Calu3 (cell line): ENCODE data around the gene LRRC32. TPM values are rescaled to one million over a fixed set of nuclear protein-coding genes. Genes with fewer than 3 reads are reported as not detected.

Experiments used
- BruUV-seq: library from RNA; stranded (reverse); fragments of 400-500 nt; replicated peaks from 2 replicates; lab custom pipeline; 2021; lab: Mats Ljungman, UMichigan
- CTCF ChIA-PET: fragments of 300-600 bp; sonication (Branson Sonifier 250); formaldehyde crosslinking; loops from one replicate; lab custom pipeline; 2022; ENCODE audit warnings: antibody characterized with exemption; lab: Charles Lee
- DNase-seq: peaks from one replicate; pipeline ENCODE4 v3.0.0; 2022
- H3K27ac Mint-ChIP-seq: one replicate; pipeline ENCODE4 v1.8.0; 2022; ENCODE audit warnings: mixed read lengths; ENCODE audit not compliant: unreplicated experiment
- H3K27me3 Mint-ChIP-seq: one replicate; pipeline ENCODE4 v1.8.0; 2022; ENCODE audit warnings: mixed read lengths; ENCODE audit not compliant: unreplicated experiment
- H3K36me3 Mint-ChIP-seq: one replicate; pipeline ENCODE4 v1.8.0; 2022; ENCODE audit warnings: mild to moderate bottlenecking, moderate library complexity, mixed read lengths; ENCODE audit not compliant: insufficient read depth, unreplicated experiment
- H3K4me1 Mint-ChIP-seq: one replicate; pipeline ENCODE4 v1.8.0; 2022; ENCODE audit warnings: mild to moderate bottlenecking, low read depth, mixed read lengths; ENCODE audit not compliant: unreplicated experiment
- H3K4me3 Mint-ChIP-seq: one replicate; pipeline ENCODE4 v1.8.0; 2022; ENCODE audit warnings: mild to moderate bottlenecking, low read depth, moderate library complexity, mixed read lengths; ENCODE audit not compliant: unreplicated experiment
- H3K9me3 Mint-ChIP-seq: one replicate; pipeline ENCODE4 v1.8.0; 2022; ENCODE audit warnings: low read depth, mixed read lengths; ENCODE audit not compliant: unreplicated experiment
- intact Hi-C: fragments of 100-400 bp; cut with micrococcal nuclease; formaldehyde crosslinking; loops from one replicate; pipeline ENCODE4 v1.10.0; 2022; ENCODE audit not compliant: unreplicated experiment
- total RNA-seq: library from RNA; stranded (reverse); gene quantifications from 2 replicates; pipeline ENCODE4 v1.2.3, GENCODE V29; 2022
- TF ChIP-seq, protein P1 (sequence below): fragments of 200-600 bp; IDR thresholded peaks from one replicate; pipeline ENCODE4 v1.8.0; 2022; ENCODE audit warnings: antibody characterized with exemption; ENCODE audit not compliant: unreplicated experiment

LRRC32 gene
- total RNA-seq, 1 experiment from 2014 or later = not detected

- Mint-ChIP-seq H3K36me3 (no peaks in the 10 kb centered on the region), H3K27me3 (peaks cover 14% of the 10 kb centered on the region), H3K4me1 (no peaks in the 10 kb centered on the region), H3K9me3 (no peaks in the 10 kb centered on the region), H3K27ac (no peak overlapping the region), H3K4me3 (no peak overlapping the region)
- TF ChIP-seq, protein P1, sequence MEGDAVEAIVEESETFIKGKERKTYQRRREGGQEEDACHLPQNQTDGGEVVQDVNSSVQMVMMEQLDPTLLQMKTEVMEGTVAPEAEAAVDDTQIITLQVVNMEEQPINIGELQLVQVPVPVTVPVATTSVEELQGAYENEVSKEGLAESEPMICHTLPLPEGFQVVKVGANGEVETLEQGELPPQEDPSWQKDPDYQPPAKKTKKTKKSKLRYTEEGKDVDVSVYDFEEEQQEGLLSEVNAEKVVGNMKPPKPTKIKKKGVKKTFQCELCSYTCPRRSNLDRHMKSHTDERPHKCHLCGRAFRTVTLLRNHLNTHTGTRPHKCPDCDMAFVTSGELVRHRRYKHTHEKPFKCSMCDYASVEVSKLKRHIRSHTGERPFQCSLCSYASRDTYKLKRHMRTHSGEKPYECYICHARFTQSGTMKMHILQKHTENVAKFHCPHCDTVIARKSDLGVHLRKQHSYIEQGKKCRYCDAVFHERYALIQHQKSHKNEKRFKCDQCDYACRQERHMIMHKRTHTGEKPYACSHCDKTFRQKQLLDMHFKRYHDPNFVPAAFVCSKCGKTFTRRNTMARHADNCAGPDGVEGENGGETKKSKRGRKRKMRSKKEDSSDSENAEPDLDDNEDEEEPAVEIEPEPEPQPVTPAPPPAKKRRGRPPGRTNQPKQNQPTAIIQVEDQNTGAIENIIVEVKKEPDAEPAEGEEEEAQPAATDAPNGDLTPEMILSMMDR = no peak
- no TSS peak for BruUV-seq
- CTCF ChIA-PET = no interaction called here
- intact Hi-C loops = no loop called here
- no peak for DNase-seq
These were observed 53.6 kb downstream of the LRRC32 start for GRCh38 chr11:76616676-76617552.

DNA sequence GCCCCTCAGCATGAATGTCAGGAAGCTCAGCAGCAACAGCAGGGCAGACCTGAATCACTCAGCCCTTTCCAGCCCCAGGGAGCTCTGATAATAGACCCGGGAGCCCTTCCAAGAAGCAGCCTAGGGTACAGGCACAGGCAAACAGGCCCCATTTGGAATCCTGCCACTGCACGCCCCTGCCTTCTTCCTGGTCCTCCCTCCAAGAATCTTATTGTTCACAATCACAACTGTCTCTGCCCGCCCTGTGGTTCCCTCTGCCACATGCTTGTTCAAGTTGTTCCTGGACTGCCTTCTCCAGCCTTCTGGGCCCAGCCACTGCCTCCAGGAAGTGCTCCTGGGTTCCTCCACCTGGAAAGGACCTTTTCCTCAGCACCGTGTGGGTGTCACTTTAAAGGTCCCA lies 54.6 kb downstream of the LRRC32 start:
- intact Hi-C loops = no loop called here
- CTCF ChIA-PET = no interaction called here
- no peaks in the 10 kb centered on the region for H3K9me3 Mint-ChIP-seq
- DNase-seq = no peak
- H3K4me1 Mint-ChIP-seq = no peaks in the 10 kb centered on the region
- TF ChIP-seq, protein P1 = no peak
- peaks cover 14% of the 10 kb centered on the region for H3K27me3 Mint-ChIP-seq
- no peak overlapping the region for H3K27ac Mint-ChIP-seq
- no peak overlapping the region for H3K4me3 Mint-ChIP-seq
- H3K36me3 Mint-ChIP-seq = no peaks in the 10 kb centered on the region
- BruUV-seq = no TSS peak

DNA sequence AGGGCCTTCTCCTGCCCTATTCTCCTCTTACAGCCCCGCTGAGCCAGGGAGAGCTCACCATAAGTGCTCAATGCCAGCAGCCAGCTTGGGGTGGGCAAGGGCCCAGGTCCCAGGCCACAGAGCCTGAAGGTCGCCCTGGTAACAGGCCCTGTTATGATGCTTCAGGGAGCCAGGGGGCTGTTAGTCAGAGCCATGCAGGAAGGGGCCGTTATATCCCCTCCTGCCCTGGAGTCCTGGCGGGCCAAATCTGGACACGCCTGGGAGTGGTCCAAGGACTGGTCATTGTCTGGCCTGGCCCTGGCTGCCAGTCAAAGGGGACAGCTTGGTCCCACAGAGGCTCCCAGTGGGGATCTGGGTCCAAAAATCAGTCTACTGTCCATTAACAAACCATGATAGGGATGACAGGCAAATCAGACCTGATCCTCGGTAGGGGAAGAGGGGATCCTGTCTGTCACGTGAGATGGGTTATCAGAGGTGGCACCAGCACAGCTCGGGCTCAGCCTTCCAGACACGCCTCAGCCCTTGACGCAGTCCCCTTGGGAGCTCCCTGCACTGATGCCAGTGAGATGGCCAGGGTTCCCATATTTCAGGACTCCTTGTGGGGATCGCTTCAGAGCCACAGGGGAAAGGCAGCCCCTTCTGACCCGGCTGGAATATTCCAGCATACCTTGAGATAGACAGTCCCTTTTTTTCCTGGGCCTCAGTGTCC lies 55.9 kb downstream of the LRRC32 start:
- peaks cover 14% of the 10 kb centered on the region for H3K27me3 Mint-ChIP-seq
- CTCF ChIA-PET = no interaction called here
- H3K27ac Mint-ChIP-seq = no peak overlapping the region
- no TSS peak for BruUV-seq
- no peak for DNase-seq
- no peaks in the 10 kb centered on the region for H3K4me1 Mint-ChIP-seq
- intact Hi-C loops = no loop called here
- TF ChIP-seq, protein P1 = no peak
- H3K4me3 Mint-ChIP-seq = no peak overlapping the region
- no peaks in the 10 kb centered on the region for H3K9me3 Mint-ChIP-seq
- H3K36me3 Mint-ChIP-seq = no peaks in the 10 kb centered on the region

GRCh38 chr11:76613901-76614300 lies 56.6 kb downstream of the LRRC32 start:
- H3K36me3 Mint-ChIP-seq = no peaks in the 10 kb centered on the region
- no TSS peak for BruUV-seq
- peaks cover 14% of the 10 kb centered on the region for H3K27me3 Mint-ChIP-seq
- CTCF ChIA-PET = no interaction called here
- DNase-seq = no peak
- no peaks in the 10 kb centered on the region for H3K4me1 Mint-ChIP-seq
- no peak overlapping the region for H3K27ac Mint-ChIP-seq
- no peaks in the 10 kb centered on the region for H3K9me3 Mint-ChIP-seq
- intact Hi-C loops = no loop called here
- H3K4me3 Mint-ChIP-seq = no peak overlapping the region
- TF ChIP-seq, protein P1 = no peak
